ENCODE measurements around the gene NUDT4. TPM values are rescaled to one million over a fixed set of nuclear protein-coding genes. Genes with fewer than 3 reads are reported as not detected.

The NUDT4 gene
- total RNA-seq (10 to 100 TPM; 40.5 to 42.6 TPM), polyA plus RNA-seq (ENCODE audit: insufficient read depth, low read depth, low replicate concordance) (78.0 TPM)
- long read RNA-seq, donor 1, full-length matches to known transcripts: 36 of 36 reads
- long read RNA-seq, donor 1, partial matches to known transcripts: 0 of 36 reads
- long read RNA-seq, donor 1, other reads (novel, unspliced or antisense): 0 of 36 reads
- long read RNA-seq, donor 2, full-length matches to known transcripts: 41 of 140 reads
- long read RNA-seq, donor 2, partial matches to known transcripts: 99 of 140 reads
- long read RNA-seq, donor 2, other reads (novel, unspliced or antisense): 0 of 140 reads

DNA sequence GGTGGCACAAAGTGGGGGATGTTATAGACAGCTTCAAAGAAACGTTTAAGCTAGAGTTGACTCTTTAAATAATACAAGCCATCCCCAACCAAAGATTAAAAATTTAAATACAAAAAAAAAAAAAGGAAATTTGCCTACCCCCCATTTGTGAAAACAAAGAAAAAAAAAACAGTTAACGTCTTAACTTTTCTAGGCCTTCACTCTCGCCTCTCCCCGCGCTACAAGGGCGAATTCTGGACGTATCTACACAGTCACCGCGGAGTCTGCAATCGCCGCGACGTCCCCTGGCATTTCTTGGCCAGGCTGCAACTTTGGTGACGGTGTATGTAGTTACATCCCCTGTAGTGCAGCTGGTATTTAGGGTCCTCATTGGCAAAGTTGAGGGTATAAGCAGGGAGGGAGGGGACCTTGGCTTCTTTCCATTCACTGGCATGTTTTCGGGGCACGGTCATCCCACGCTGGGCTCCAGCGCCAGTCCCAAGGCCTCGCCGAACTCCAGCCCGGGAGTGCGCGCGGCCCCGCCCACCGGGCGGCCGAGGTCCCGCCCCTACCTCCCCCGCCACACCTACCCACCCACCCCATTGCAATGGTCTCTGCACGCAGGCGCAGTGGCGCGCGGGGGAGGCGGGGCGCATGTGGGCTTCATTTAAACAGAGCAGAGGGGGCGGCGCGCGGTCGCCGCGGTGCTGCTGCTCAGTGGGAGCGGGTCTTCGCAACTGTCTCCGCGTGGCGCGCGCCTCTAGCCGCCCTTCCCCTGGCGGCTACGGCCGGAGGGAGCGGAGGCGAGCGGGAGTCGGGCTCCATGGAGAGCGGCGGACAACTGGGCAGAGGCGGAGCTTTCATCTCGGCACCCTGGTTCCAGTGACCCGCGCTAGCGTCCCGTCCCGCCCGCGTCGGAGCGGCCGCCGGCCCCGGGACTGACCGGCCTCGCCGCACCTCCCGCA lies at the start of gene NUDT4:
Gene NUDT4 (plus strand): TSS at position 674 of the 944 bp plus-strand sequence. CDS start 398 bp downstream, outside the sequence.
- no peaks in the 10 kb centered on the region for H3K9me3 ChIP-seq

DNA sequence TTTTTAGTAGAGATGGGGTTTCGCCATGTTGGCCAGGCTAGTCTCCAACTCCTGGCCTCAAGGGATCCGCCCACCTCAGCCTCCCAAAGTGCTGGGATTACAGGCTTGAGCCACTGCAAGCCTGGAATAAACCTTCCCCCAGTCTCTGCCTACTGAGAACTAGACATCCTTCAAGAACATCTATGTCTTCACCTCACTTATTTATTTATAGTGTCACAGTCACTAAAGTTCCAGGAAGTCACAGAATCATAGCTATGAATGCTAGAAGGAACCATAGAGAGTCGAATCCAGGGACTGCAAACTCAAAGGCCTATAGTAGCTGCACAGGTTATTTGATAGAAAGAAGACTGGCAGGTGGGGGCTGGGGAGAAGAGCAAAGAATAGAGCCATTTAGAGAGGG lies 44.7 kb upstream of the NUDT4 start:
- Histone ChIP-seq H3K9me3 (no peaks in the 10 kb centered on the region), H3K27ac (no peak overlapping the region), H3K36me3 (ENCODE audit: low read depth, missing control alignments) (no peaks in the 10 kb centered on the region), H3K4me1 (no peaks in the 10 kb centered on the region), H3K4me3 (no peak overlapping the region), H3K27me3 (no peaks in the 10 kb centered on the region)
- TF ChIP-seq, protein P1, sequence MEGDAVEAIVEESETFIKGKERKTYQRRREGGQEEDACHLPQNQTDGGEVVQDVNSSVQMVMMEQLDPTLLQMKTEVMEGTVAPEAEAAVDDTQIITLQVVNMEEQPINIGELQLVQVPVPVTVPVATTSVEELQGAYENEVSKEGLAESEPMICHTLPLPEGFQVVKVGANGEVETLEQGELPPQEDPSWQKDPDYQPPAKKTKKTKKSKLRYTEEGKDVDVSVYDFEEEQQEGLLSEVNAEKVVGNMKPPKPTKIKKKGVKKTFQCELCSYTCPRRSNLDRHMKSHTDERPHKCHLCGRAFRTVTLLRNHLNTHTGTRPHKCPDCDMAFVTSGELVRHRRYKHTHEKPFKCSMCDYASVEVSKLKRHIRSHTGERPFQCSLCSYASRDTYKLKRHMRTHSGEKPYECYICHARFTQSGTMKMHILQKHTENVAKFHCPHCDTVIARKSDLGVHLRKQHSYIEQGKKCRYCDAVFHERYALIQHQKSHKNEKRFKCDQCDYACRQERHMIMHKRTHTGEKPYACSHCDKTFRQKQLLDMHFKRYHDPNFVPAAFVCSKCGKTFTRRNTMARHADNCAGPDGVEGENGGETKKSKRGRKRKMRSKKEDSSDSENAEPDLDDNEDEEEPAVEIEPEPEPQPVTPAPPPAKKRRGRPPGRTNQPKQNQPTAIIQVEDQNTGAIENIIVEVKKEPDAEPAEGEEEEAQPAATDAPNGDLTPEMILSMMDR (IDR thresholded peaks at IDR 0.05): no peak
- no peak for TF ChIP-seq POLR2A (IDR thresholded peaks at IDR 0.05)
- 81 to 92% methylated on average over 3 of the region's 3 CpGs for WGBS, 2 donors
- intact Hi-C loops (cut with DNase I; ENCODE audit: low total_unique reads): no loop called here
- no peak for DNase-seq

More for the DNA sequence above, at the start of gene NUDT4:
- DNase-seq: peak; percentile 98
- Histone ChIP-seq H3K27me3 (no peaks in the 10 kb centered on the region), H3K4me1 (peaks cover 19% of the 10 kb centered on the region), H3K4me3 (peak within 1 kb of the TSS; percentile 67 to 95), H3K36me3 (ENCODE audit: low read depth, missing control alignments) (no peaks in the 10 kb centered on the region), H3K27ac (peak within 1 kb of the TSS; percentile 84 to 93)
- peak; percentile 82 for TF ChIP-seq POLR2A (IDR thresholded peaks at IDR 0.05)
- TF ChIP-seq, protein P1 (IDR thresholded peaks at IDR 0.05): no peak
- WGBS, 2 donors: 8 to 9% methylated on average over 22 to 30 of the region's 79 CpGs
- intact Hi-C loops (cut with DNase I; ENCODE audit: low total_unique reads): no loop called here

DNA sequence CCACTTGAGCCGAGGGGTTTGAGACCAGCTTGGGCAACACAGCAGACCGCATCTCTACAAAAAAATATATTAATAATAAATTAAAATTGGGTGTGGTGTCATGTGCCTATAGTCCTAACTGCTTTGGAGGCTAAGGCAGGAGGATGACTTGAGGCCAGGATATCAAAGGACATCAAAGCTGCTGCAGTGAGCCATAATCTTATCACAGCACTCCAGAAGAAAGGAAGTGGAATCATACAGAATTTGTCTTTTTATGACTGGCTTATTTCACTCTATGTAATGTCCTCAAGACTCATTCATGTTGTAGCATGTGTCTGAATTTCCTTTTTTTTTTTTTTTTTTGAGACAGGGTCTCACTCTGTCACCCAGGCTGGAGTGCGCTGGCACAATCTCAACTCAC lies 43.9 kb upstream of the NUDT4 start:
- no peak overlapping the region for H3K4me3 ChIP-seq
- no peak for DNase-seq
- TF ChIP-seq, protein P1 (IDR thresholded peaks at IDR 0.05): no peak
- no peak for TF ChIP-seq POLR2A (IDR thresholded peaks at IDR 0.05)
- intact Hi-C loops (cut with DNase I; ENCODE audit: low total_unique reads): no loop called here
- 89 to 99% methylated on average over 3 of the region's 3 CpGs for WGBS, 2 donors
- H3K9me3 ChIP-seq: no peaks in the 10 kb centered on the region
- no peak overlapping the region for H3K27ac ChIP-seq
- H3K27me3 ChIP-seq: no peaks in the 10 kb centered on the region
- no peaks in the 10 kb centered on the region for H3K36me3 ChIP-seq (ENCODE audit: low read depth, missing control alignments)
- H3K4me1 ChIP-seq: no peaks in the 10 kb centered on the region

DNA sequence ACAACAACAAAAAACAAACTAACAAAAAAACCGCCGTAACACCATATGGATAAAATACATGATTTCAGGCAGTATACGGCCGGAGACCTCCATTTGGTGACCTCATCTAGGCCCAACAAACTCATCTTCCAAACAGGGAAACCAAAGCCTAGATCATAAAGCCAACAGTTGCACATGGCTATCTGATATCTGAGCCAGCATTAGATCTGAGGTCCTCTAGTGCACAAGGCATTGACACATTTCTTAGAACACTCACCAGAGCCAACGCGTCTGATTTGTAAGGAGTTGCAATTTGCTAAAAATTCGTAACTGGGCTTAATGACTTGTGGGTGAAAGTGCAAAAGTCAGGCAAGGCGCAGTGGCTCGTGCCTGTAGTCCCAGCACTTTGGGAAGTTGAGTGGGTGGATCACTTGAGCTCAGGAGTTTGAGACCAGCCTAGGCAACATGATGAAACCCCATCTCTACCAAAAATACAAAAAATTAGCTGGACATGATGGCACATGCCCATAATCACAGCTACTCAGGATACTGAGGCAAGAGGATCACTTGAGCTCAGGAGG lies 42.0 kb upstream of the NUDT4 start:
- DNase-seq: no peak
- H3K27me3 ChIP-seq: no peaks in the 10 kb centered on the region
- H3K27ac ChIP-seq: no peak overlapping the region
- intact Hi-C loops (cut with DNase I; ENCODE audit: low total_unique reads): no loop called here
- TF ChIP-seq POLR2A (IDR thresholded peaks at IDR 0.05): no peak
- TF ChIP-seq, protein P1 (IDR thresholded peaks at IDR 0.05): no peak
- no peaks in the 10 kb centered on the region for H3K9me3 ChIP-seq
- 89 to 96% methylated on average over 9 of the region's 9 CpGs for WGBS, 2 donors
- no peaks in the 10 kb centered on the region for H3K36me3 ChIP-seq (ENCODE audit: low read depth, missing control alignments)
- no peak overlapping the region for H3K4me3 ChIP-seq
- H3K4me1 ChIP-seq: no peaks in the 10 kb centered on the region

All from testis (tissue), 5 donors.